Measurements from ENCODE around the gene EPS15. TPM values are rescaled to one million over a fixed set of nuclear protein-coding genes. Genes with fewer than 3 reads are reported as not detected.
"Not testable (repeated sequence)": the region's sequence is repeated elsewhere in the genome, so short reads cannot be mapped to it uniquely, and the experiment has no call there.

The EPS15 gene
- total and polyA plus RNA-seq, 2 experiments from 2014 or later, result 31.0 to 76.5 TPM

DNA sequence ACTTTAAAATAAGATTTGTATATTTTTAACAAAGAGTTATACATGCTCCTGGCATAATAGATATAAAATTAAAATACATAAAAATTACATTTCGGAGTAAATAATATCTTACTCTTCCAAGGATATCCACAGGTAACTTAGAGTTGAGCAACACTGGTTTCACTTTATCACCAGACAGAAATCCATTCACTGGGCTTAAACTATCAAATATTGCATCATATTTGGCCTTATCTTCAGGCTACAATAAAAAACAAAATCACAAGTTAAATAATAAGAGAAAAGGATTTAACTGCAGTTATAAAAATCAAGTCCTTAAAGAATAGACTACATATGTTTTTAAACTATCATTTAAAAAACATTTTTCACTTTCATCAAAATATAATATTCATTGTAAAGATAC, 55.5 kb downstream of the EPS15 start (continued):
- TF ChIP-seq ZNF462 (CRISPR knock-in tag; IDR thresholded peaks at IDR 0.05), result no peak

DNA sequence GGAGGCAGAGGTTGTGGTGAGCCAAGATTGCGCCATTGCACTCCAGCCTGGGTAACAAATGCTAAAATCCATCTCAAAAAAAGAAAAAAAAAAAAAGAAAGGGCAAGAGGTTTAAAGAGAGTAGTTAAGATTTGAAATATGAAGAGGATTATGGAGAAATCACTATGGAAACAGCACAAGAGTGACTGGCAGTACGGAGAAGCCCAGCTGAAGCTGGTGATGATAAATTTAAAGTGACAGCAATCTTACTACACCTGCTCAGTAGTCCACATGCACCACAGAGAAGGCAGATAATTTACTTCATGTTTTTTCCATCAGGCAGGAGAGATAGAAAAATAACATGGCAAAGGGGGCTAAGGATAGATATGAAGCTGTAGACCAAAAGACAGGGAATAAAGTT, 56.8 kb downstream of the EPS15 start:
- not testable (repeated sequence) for H3K4me2 ChIP-seq; H3K27ac ChIP-seq (ENCODE audit: low read depth); H3K4me3 Mint-ChIP-seq; H3K9me3 Mint-ChIP-seq; ATAC-seq; H3K36me3 ChIP-seq (ENCODE audit: insufficient read depth); H3K27ac Mint-ChIP-seq; H3K4me1 ChIP-seq (ENCODE audit: insufficient read depth); H4K20me1 ChIP-seq (replicated peaks; ENCODE audit: insufficient read depth); H3K27me3 ChIP-seq (ENCODE audit: insufficient read depth); H3K9me2 ChIP-seq (ENCODE audit: insufficient read depth); H2AFZ ChIP-seq; DNase-seq (ENCODE audit: low spot score); H3F3A ChIP-seq (replicated peaks; ENCODE audit: low read depth); H3K27me3 Mint-ChIP-seq (ENCODE audit: insufficient read depth, low read depth, poor library complexity); H3K79me2 ChIP-seq (replicated peaks; ENCODE audit: insufficient read depth); H3K4me3 ChIP-seq; H3K4me1 Mint-ChIP-seq
- H3K36me3 Mint-ChIP-seq (ENCODE audit: low read depth), result peaks cover 15% of the 10 kb centered on the region; the same call in 2 of the 3 replicates

GRCh38 chr1:51454554-51454953, 64.5 kb downstream of the EPS15 start:
- Mint-ChIP-seq H3K27me3 (ENCODE audit: insufficient read depth, low read depth, poor library complexity) (no peaks in the 10 kb centered on the region), H3K4me1 (no peaks in the 10 kb centered on the region), H3K27ac (no peak overlapping the region), H3K4me3 (no peak overlapping the region), H3K36me3 (ENCODE audit: low read depth) (0 out of 3 replicates have a peak, but pooled peaks cover 9% of the 10 kb centered on the region), H3K9me3 (no peaks in the 10 kb centered on the region)
- Histone ChIP-seq H3K9me2 (ENCODE audit: insufficient read depth) (no peaks in the 10 kb centered on the region), H3K4me2 (no peak overlapping the region), H4K20me1 (replicated peaks; ENCODE audit: insufficient read depth) (no peaks in the 10 kb centered on the region), H3K4me3 (no peak overlapping the region), H3K79me2 (replicated peaks; ENCODE audit: insufficient read depth) (no peaks in the 10 kb centered on the region), H3K4me1 (ENCODE audit: insufficient read depth) (no peaks in the 10 kb centered on the region), H3F3A (replicated peaks; ENCODE audit: low read depth) (no peaks in the 10 kb centered on the region), H3K36me3 (ENCODE audit: insufficient read depth) (no peaks in the 10 kb centered on the region), H2AFZ (no peak overlapping the region), H3K27me3 (ENCODE audit: insufficient read depth) (no peaks in the 10 kb centered on the region), H3K27ac (ENCODE audit: low read depth) (no peak overlapping the region; the same call in 1 of the 2 replicates)
- DNase-seq (ENCODE audit: low spot score) (no peak), ATAC-seq (no peak)
- TF ChIP-seq, protein P1, sequence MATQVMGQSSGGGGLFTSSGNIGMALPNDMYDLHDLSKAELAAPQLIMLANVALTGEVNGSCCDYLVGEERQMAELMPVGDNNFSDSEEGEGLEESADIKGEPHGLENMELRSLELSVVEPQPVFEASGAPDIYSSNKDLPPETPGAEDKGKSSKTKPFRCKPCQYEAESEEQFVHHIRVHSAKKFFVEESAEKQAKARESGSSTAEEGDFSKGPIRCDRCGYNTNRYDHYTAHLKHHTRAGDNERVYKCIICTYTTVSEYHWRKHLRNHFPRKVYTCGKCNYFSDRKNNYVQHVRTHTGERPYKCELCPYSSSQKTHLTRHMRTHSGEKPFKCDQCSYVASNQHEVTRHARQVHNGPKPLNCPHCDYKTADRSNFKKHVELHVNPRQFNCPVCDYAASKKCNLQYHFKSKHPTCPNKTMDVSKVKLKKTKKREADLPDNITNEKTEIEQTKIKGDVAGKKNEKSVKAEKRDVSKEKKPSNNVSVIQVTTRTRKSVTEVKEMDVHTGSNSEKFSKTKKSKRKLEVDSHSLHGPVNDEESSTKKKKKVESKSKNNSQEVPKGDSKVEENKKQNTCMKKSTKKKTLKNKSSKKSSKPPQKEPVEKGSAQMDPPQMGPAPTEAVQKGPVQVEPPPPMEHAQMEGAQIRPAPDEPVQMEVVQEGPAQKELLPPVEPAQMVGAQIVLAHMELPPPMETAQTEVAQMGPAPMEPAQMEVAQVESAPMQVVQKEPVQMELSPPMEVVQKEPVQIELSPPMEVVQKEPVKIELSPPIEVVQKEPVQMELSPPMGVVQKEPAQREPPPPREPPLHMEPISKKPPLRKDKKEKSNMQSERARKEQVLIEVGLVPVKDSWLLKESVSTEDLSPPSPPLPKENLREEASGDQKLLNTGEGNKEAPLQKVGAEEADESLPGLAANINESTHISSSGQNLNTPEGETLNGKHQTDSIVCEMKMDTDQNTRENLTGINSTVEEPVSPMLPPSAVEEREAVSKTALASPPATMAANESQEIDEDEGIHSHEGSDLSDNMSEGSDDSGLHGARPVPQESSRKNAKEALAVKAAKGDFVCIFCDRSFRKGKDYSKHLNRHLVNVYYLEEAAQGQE (IDR thresholded peaks at IDR 0.05; ENCODE audit: unreplicated experiment), result no peak
- TF ChIP-seq, protein P2, sequence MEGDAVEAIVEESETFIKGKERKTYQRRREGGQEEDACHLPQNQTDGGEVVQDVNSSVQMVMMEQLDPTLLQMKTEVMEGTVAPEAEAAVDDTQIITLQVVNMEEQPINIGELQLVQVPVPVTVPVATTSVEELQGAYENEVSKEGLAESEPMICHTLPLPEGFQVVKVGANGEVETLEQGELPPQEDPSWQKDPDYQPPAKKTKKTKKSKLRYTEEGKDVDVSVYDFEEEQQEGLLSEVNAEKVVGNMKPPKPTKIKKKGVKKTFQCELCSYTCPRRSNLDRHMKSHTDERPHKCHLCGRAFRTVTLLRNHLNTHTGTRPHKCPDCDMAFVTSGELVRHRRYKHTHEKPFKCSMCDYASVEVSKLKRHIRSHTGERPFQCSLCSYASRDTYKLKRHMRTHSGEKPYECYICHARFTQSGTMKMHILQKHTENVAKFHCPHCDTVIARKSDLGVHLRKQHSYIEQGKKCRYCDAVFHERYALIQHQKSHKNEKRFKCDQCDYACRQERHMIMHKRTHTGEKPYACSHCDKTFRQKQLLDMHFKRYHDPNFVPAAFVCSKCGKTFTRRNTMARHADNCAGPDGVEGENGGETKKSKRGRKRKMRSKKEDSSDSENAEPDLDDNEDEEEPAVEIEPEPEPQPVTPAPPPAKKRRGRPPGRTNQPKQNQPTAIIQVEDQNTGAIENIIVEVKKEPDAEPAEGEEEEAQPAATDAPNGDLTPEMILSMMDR (conservative IDR thresholded peaks at IDR 0.05; ENCODE audit: low read depth in 2 of 2), result no peak
- TF ChIP-seq NANOG (IDR thresholded peaks at IDR 0.05; ENCODE audit: borderline replicate concordance) (no peak), JUNB (IDR thresholded peaks at IDR 0.05; ENCODE audit: unreplicated experiment) (no peak), ZNF114 (CRISPR knock-in tag; IDR thresholded peaks at IDR 0.05) (no peak), EZH2 (IDR thresholded peaks at IDR 0.05; ENCODE audit: low read depth, unreplicated experiment) (no peak), POLR2AphosphoS5 (IDR thresholded peaks at IDR 0.05; ENCODE audit: low read depth) (no peak), EZH2phosphoT487 (IDR thresholded peaks at IDR 0.05; ENCODE audit: unreplicated experiment) (no peak), ZNF331 (CRISPR knock-in tag; IDR thresholded peaks at IDR 0.05; ENCODE audit: low read depth) (no peak)
